ENCODE data around the gene MAGI1. TPM values are rescaled to one million over a fixed set of nuclear protein-coding genes. Genes with fewer than 3 reads are reported as not detected.
A peak's percentile ranks its signal among the peaks of the same experiment; 100 is the strongest.

Gene MAGI1
- polyA plus RNA-seq, 1 experiment, result 14.2 TPM

DNA sequence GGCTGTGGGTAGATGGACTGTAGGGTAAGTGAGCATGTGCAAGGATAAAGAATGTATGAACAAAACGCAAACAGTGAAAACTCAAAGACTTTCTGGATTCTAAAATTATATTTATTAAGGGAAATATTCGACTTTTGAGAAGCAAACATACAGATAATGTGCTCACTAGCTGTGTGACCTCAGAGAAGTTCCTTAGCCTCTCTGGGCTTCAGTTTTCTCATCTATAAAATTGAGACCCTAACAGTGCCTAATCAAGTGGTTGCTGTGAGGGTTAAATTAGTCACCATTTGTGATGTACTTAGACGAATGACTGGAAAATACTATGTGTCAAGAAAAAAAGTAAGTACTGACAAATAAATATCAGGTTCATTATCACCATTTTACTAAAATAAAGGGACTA lies 261.7 kb downstream of the MAGI1 start:
- Histone ChIP-seq H3K27me3 (ENCODE audit: control insufficient read depth, insufficient read depth, low read length) (no peaks in the 10 kb centered on the region), H3K4me3 (ENCODE audit: low read depth, low read length) (no peak overlapping the region), H3K27ac (ENCODE audit: low read depth, low read length) (no peak overlapping the region), H3K9me3 (ENCODE audit: control insufficient read depth, insufficient read depth, low read length) (no peaks in the 10 kb centered on the region)
- no peak for DNase-seq (ENCODE audit: low read depth, low spot score)
- ChIA-PET POLR2A (no interaction called here), CTCF (no interaction called here)
- TF ChIP-seq, protein P1, sequence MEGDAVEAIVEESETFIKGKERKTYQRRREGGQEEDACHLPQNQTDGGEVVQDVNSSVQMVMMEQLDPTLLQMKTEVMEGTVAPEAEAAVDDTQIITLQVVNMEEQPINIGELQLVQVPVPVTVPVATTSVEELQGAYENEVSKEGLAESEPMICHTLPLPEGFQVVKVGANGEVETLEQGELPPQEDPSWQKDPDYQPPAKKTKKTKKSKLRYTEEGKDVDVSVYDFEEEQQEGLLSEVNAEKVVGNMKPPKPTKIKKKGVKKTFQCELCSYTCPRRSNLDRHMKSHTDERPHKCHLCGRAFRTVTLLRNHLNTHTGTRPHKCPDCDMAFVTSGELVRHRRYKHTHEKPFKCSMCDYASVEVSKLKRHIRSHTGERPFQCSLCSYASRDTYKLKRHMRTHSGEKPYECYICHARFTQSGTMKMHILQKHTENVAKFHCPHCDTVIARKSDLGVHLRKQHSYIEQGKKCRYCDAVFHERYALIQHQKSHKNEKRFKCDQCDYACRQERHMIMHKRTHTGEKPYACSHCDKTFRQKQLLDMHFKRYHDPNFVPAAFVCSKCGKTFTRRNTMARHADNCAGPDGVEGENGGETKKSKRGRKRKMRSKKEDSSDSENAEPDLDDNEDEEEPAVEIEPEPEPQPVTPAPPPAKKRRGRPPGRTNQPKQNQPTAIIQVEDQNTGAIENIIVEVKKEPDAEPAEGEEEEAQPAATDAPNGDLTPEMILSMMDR (IDR thresholded peaks at IDR 0.05; ENCODE audit: low read depth, low read length), result no peak

DNA sequence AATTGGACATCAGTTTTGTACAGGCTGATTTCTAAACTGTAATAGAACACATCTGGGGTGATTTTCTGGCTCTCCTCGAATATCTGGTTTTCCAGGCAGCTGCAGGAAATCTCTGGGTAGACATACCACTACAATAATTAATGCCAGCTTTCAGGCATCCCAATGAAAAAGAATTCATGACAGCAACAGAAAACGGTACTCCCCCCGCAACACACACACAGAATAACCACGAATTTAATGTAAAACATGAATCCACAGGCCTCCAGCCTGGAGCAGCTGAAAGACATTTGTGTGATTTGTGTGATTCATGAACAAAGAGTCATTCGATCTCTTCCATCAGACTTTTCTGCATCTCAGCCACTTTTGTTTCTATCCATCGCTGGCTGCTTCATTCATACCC lies 262.2 kb downstream of the MAGI1 start:
- ChIA-PET POLR2A (no interaction called here), CTCF (interaction anchor here (0.7 to 1.4 kb wide), 5 partner anchors 8 to 1246 kb away, joined by 3 to 8 read pairs (median 4); no protein-coding TSS in a partner anchor)
- Histone ChIP-seq H3K27me3 (ENCODE audit: control insufficient read depth, insufficient read depth, low read length) (no peaks in the 10 kb centered on the region), H3K27ac (ENCODE audit: low read depth, low read length) (no peak overlapping the region), H3K9me3 (ENCODE audit: control insufficient read depth, insufficient read depth, low read length) (no peaks in the 10 kb centered on the region), H3K4me3 (ENCODE audit: low read depth, low read length) (no peak overlapping the region)
- TF ChIP-seq, protein P1 (IDR thresholded peaks at IDR 0.05; ENCODE audit: low read depth, low read length), result no peak
- DNase-seq (ENCODE audit: low read depth, low spot score), result peak; percentile 7

DNA sequence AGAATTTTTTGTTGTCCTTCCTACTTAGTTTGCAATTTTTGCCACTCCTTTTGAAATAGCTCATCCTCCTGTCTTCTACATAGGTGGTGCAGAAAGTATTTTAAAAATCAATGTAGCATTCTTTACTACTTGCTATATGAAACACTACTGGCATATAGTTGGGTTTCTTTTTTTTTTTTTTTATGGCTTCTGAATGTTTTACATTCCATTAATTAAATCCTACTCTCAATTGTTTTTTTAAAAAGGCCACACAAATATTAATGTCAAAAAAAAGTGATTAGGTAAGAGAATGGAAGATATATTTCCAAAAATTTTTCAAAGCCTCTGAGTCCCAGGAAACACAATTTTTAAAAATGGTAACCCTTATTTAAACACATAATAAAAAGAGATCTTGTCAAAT lies 262.6 kb downstream of the MAGI1 start:
- TF ChIP-seq, protein P1 (IDR thresholded peaks at IDR 0.05; ENCODE audit: low read depth, low read length), result no peak
- no peak for DNase-seq (ENCODE audit: low read depth, low spot score)
- no peaks in the 10 kb centered on the region for H3K27me3 ChIP-seq (ENCODE audit: control insufficient read depth, insufficient read depth, low read length)
- H3K4me3 ChIP-seq (ENCODE audit: low read depth, low read length), result no peak overlapping the region
- H3K9me3 ChIP-seq (ENCODE audit: control insufficient read depth, insufficient read depth, low read length), result no peaks in the 10 kb centered on the region
- POLR2A ChIA-PET, result no interaction called here
- CTCF ChIA-PET, result interaction anchor here (0.7 to 1.4 kb wide), 6 partner anchors 8 to 1246 kb away, joined by 3 to 8 read pairs (median 4); no protein-coding TSS in a partner anchor
- no peak overlapping the region for H3K27ac ChIP-seq (ENCODE audit: low read depth, low read length)

DNA sequence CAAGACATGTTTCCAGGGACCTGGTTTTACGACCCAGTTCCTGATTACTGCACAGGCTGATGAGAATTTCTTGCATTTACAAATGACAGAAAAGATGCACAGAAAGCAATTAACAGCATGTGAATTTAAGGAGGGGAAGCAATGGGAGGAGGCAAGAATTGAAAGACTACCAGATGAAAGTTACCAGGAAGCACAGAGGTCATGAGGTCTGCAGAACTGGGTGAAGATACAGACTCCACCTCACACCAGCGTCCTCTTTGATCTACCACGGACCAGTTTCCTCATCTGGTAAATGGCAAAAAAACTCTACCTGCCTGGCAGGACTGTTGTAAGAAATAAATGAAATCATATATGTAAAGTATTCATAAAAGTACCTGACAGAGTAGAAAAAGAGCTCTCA lies 266.0 kb downstream of the MAGI1 start:
- H3K27me3 ChIP-seq (ENCODE audit: control insufficient read depth, insufficient read depth, low read length), result no peaks in the 10 kb centered on the region
- TF ChIP-seq, protein P1 (IDR thresholded peaks at IDR 0.05; ENCODE audit: low read depth, low read length), result no peak
- POLR2A ChIA-PET, result no interaction called here
- H3K9me3 ChIP-seq (ENCODE audit: control insufficient read depth, insufficient read depth, low read length), result no peaks in the 10 kb centered on the region
- CTCF ChIA-PET, result interaction anchor here (1.0 kb wide), 1 partner anchor 10 kb away, joined by 3 read pairs; no protein-coding TSS in a partner anchor
- DNase-seq (ENCODE audit: low read depth, low spot score), result no peak
- H3K27ac ChIP-seq (ENCODE audit: low read depth, low read length), result no peak overlapping the region
- H3K4me3 ChIP-seq (ENCODE audit: low read depth, low read length), result no peak overlapping the region

DNA sequence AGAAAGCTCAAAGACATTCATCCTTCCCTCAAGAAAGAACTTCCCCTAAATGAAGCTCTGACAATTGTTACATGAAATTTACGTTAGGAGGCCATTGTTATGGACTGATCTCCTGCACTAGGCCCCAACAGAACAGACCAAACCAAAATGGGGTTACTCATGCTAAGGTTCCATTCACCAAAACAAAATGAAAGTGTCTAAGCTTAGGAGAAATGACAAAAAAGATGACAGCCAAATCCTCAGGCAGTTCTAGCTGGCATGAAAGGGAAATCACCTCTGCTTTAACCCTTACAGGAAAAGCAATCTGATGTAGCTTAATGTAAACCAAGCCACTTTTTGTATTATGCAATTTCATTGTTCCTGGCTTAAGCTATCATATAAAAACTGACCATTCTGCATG lies 271.2 kb downstream of the MAGI1 start:
- H3K27me3 ChIP-seq (ENCODE audit: control insufficient read depth, insufficient read depth, low read length), result no peaks in the 10 kb centered on the region
- no peaks in the 10 kb centered on the region for H3K9me3 ChIP-seq (ENCODE audit: control insufficient read depth, insufficient read depth, low read length)
- POLR2A ChIA-PET, result no interaction called here
- H3K4me3 ChIP-seq (ENCODE audit: low read depth, low read length), result no peak overlapping the region
- CTCF ChIA-PET, result interaction anchor here (0.9 to 1.3 kb wide), 5 partner anchors 13 to 1236 kb away, joined by 3 to 4 read pairs (median 3); no protein-coding TSS in a partner anchor
- no peak overlapping the region for H3K27ac ChIP-seq (ENCODE audit: low read depth, low read length)
- DNase-seq (ENCODE audit: low read depth, low spot score), result no peak
- TF ChIP-seq, protein P1 (IDR thresholded peaks at IDR 0.05; ENCODE audit: low read depth, low read length), result no peak
